ENCODE results near the gene TAS2R40. TPM values are rescaled to one million over a fixed set of nuclear protein-coding genes. Genes with fewer than 3 reads are reported as not detected.

TAS2R40 gene

GRCh38 chr7:143269251-143269650, 47.4 kb downstream of the TAS2R40 start:
- Histone ChIP-seq H3K14ac (ENCODE audit: low read length) (no peak overlapping the region), H2BK5ac (ENCODE audit: low read length) (no peak overlapping the region), H3K4ac (ENCODE audit: low read length) (no peak overlapping the region), H3K9me3 (replicated peaks in 1 of 2; ENCODE audit: control insufficient read depth in 2 of 2, insufficient read depth in 1 of 2, low read depth in 1 of 2, low read length in 2 of 2) (no peaks in the 10 kb centered on the region), H3K36me3 (replicated peaks in 1 of 2; ENCODE audit: control insufficient read depth in 2 of 2, insufficient read depth in 2 of 2, low read length in 2 of 2) (peaks cover 11 to 38% of the 10 kb centered on the region in 2 donors), H2AFZ (ENCODE audit: low read length) (no peak overlapping the region), H3K9ac (ENCODE audit: low read depth, low read length, poor library complexity) (no peak overlapping the region), H2BK12ac (ENCODE audit: low read length) (no peak overlapping the region), H3K27me3 (ENCODE audit: control insufficient read depth in 3 of 3, insufficient read depth in 3 of 3, low read depth in 1 of 3, low read length in 3 of 3) (no peaks in the 10 kb centered on the region), H3K4me3 (ENCODE audit: low read length in 2 of 2) (no peak overlapping the region), H3K27ac (replicated peaks; ENCODE audit: low read length) (no peak overlapping the region), H3K23ac (ENCODE audit: low read depth, low read length, poor library complexity) (no peak overlapping the region), H4K8ac (ENCODE audit: low read depth, low read length) (no peak overlapping the region), H2AK5ac (ENCODE audit: low read depth, low read length) (no peak overlapping the region), H3K4me2 (ENCODE audit: insufficient read depth, low read length, poor library complexity, severe bottlenecking) (no peak overlapping the region), H2BK120ac (ENCODE audit: low read depth, low read length) (no peak overlapping the region), H3K4me1 (ENCODE audit: control insufficient read depth in 2 of 2, insufficient read depth in 1 of 2, low read depth in 1 of 2, low read length in 2 of 2) (peaks cover 0 to 1% of the 10 kb centered on the region in 2 donors), H2BK15ac (ENCODE audit: low read length) (no peak overlapping the region), H4K91ac (ENCODE audit: low read depth, low read length, poor library complexity) (no peak overlapping the region), H3K79me1 (ENCODE audit: low read depth, low read length) (no peaks in the 10 kb centered on the region), H3K18ac (ENCODE audit: low read length) (no peak overlapping the region)
- no peak for DNase-seq (ENCODE audit: low spot score)
- no CpG with 5 or more reads among the region's 5 CpGs for WGBS, 2 donors (ENCODE audit: extremely low coverage in 2 of 2, insufficient read length in 2 of 2, insufficient replicate concordance in 1 of 2)

GRCh38 chr7:143271240-143271639, 49.4 kb downstream of the TAS2R40 start:
- no peak overlapping the region for H2BK5ac ChIP-seq (ENCODE audit: low read length)
- no peaks in the 10 kb centered on the region for H3K9me3 ChIP-seq (replicated peaks in 1 of 2; ENCODE audit: control insufficient read depth in 2 of 2, insufficient read depth in 1 of 2, low read depth in 1 of 2, low read length in 2 of 2)
- H2BK12ac ChIP-seq (ENCODE audit: low read length) = no peak overlapping the region
- no peak overlapping the region for H2BK120ac ChIP-seq (ENCODE audit: low read depth, low read length)
- H4K91ac ChIP-seq (ENCODE audit: low read depth, low read length, poor library complexity) = no peak overlapping the region
- H3K36me3 ChIP-seq (replicated peaks in 1 of 2; ENCODE audit: control insufficient read depth in 2 of 2, insufficient read depth in 2 of 2, low read length in 2 of 2) = peaks cover 11 to 29% of the 10 kb centered on the region in 2 donors
- H2BK15ac ChIP-seq (ENCODE audit: low read length) = no peak overlapping the region
- no peak overlapping the region for H3K4me2 ChIP-seq (ENCODE audit: insufficient read depth, low read length, poor library complexity, severe bottlenecking)
- no peak overlapping the region for H2AFZ ChIP-seq (ENCODE audit: low read length)
- H3K18ac ChIP-seq (ENCODE audit: low read length) = no peak overlapping the region
- WGBS, 2 donors (ENCODE audit: extremely low coverage in 2 of 2, insufficient read length in 2 of 2, insufficient replicate concordance in 1 of 2) = no CpG with 5 or more reads among the region's 1 CpG
- H3K9ac ChIP-seq (ENCODE audit: low read depth, low read length, poor library complexity) = no peak overlapping the region
- no peak overlapping the region for H3K27ac ChIP-seq (replicated peaks; ENCODE audit: low read length)
- no peak overlapping the region for H3K4me3 ChIP-seq (ENCODE audit: low read length in 2 of 2)
- H3K14ac ChIP-seq (ENCODE audit: low read length) = no peak overlapping the region
- no peak overlapping the region for H4K8ac ChIP-seq (ENCODE audit: low read depth, low read length)
- no peaks in the 10 kb centered on the region for H3K4me1 ChIP-seq (ENCODE audit: control insufficient read depth in 2 of 2, insufficient read depth in 1 of 2, low read depth in 1 of 2, low read length in 2 of 2)
- no peaks in the 10 kb centered on the region for H3K27me3 ChIP-seq (ENCODE audit: control insufficient read depth in 3 of 3, insufficient read depth in 3 of 3, low read depth in 1 of 3, low read length in 3 of 3)
- no peak overlapping the region for H3K23ac ChIP-seq (ENCODE audit: low read depth, low read length, poor library complexity)
- DNase-seq (ENCODE audit: low spot score) = no peak
- H2AK5ac ChIP-seq (ENCODE audit: low read depth, low read length) = no peak overlapping the region
- no peak overlapping the region for H3K4ac ChIP-seq (ENCODE audit: low read length)
- H3K79me1 ChIP-seq (ENCODE audit: low read depth, low read length) = no peaks in the 10 kb centered on the region

Small RNA genes within 50 kb of the gene (small RNA-seq; reads per million reads assigned to genes)
- gene AC073342.3 (ENCODE audit: insufficient read depth) = not detected
